Measurements from ENCODE around the gene BRD4.

The BRD4 gene

GRCh38 chr19:15290166-15290565 is 42.2 kb downstream of the BRD4 start:
- ChIA-PET POLR2A (no interaction called here), CTCF (no interaction called here)
- H3K9me3 ChIP-seq (ENCODE audit: control insufficient read depth, insufficient read depth, low read depth, low read length): no peaks in the 10 kb centered on the region
- TF ChIP-seq PRDM6 (tag by site-specific recombination; IDR thresholded peaks at IDR 0.05) (0 out of 2 replicates have a peak, but pooled peaks have one; percentile 3), ZNF561 (tag by site-specific recombination; IDR thresholded peaks at IDR 0.05; ENCODE audit: borderline replicate concordance) (no peak), PRDM1 (tag by site-specific recombination; IDR thresholded peaks at IDR 0.05) (peak; percentile 56; the same call in 1 of the 2 replicates)
- no peaks in the 10 kb centered on the region for H3K36me3 ChIP-seq (ENCODE audit: control insufficient read depth in 2 of 2, insufficient read depth in 1 of 2, low read length in 2 of 2)
- no peak overlapping the region for H3K27ac ChIP-seq (ENCODE audit: extremely low read depth, low read depth, low read length)
- peaks cover 56% of the 10 kb centered on the region for H3K4me1 ChIP-seq (ENCODE audit: control insufficient read depth, insufficient read depth, low read length)
- no peak overlapping the region for H3K4me3 ChIP-seq (ENCODE audit: low read depth, low read length)

- POLR2A ChIA-PET: interaction anchor here (0.6 kb wide), 1 partner anchor 91 kb away, joined by 3 read pairs; no protein-coding TSS in a partner anchor
- peaks cover 51% of the 10 kb centered on the region for H3K4me1 ChIP-seq (ENCODE audit: control insufficient read depth, insufficient read depth, low read length)
- no peak overlapping the region for H3K27ac ChIP-seq (ENCODE audit: extremely low read depth, low read depth, low read length)
- no peaks in the 10 kb centered on the region for H3K36me3 ChIP-seq (ENCODE audit: control insufficient read depth in 2 of 2, insufficient read depth in 1 of 2, low read length in 2 of 2)
- H3K9me3 ChIP-seq (ENCODE audit: control insufficient read depth, insufficient read depth, low read depth, low read length): no peaks in the 10 kb centered on the region
- TF ChIP-seq ZNF830 (tag by site-specific recombination; IDR thresholded peaks at IDR 0.05; ENCODE audit: low read depth) (no peak), KLF8 (tag by site-specific recombination; IDR thresholded peaks at IDR 0.05) (no peak), MZF1 (tag by site-specific recombination; IDR thresholded peaks at IDR 0.05; ENCODE audit: borderline replicate concordance) (no peak), ZNF239 (tag by site-specific recombination; IDR thresholded peaks at IDR 0.05) (no peak), ZFP3 (tag by site-specific recombination; IDR thresholded peaks at IDR 0.05; ENCODE audit: low read depth) (no peak), ZNF513 (tag by site-specific recombination; IDR thresholded peaks at IDR 0.05) (no peak), OSR2 (tag by site-specific recombination; IDR thresholded peaks at IDR 0.05) (no peak), ZNF843 (tag by site-specific recombination; IDR thresholded peaks at IDR 0.05) (no peak), HOXD13 (CRISPR knock-in tag; IDR thresholded peaks at IDR 0.05; ENCODE audit: borderline replicate concordance) (no peak), ZNF623 (tag by site-specific recombination; IDR thresholded peaks at IDR 0.05) (no peak), ZNF16 (tag by site-specific recombination; IDR thresholded peaks at IDR 0.05; ENCODE audit: low read depth) (no peak), EGR2 (tag by site-specific recombination; IDR thresholded peaks at IDR 0.05; ENCODE audit: low read depth) (peak; percentile 40; the same call in 1 of the 2 replicates), ZFHX2 (tag by site-specific recombination; conservative IDR thresholded peaks at IDR 0.05) (peak; percentile 80), PRDM6 (tag by site-specific recombination; IDR thresholded peaks at IDR 0.05) (0 out of 2 replicates have a peak, but pooled peaks have one; percentile 13), ZIC2 (tag by site-specific recombination; IDR thresholded peaks at IDR 0.05) (peak; percentile 91), ZNF518A (tag by site-specific recombination; conservative IDR thresholded peaks at IDR 0.05; ENCODE audit: low read depth) (no peak), GFI1B (tag by site-specific recombination; IDR thresholded peaks at IDR 0.05) (no peak), GLIS1 (tag by site-specific recombination; IDR thresholded peaks at IDR 0.05) (no peak), ZNF211 (tag by site-specific recombination; IDR thresholded peaks at IDR 0.05; ENCODE audit: low read depth) (no peak), ZBTB8A (tag by site-specific recombination; IDR thresholded peaks at IDR 0.05) (peak; percentile 61), ZNF792 (tag by site-specific recombination; IDR thresholded peaks at IDR 0.05) (no peak)
- TF ChIP-seq, protein P1, sequence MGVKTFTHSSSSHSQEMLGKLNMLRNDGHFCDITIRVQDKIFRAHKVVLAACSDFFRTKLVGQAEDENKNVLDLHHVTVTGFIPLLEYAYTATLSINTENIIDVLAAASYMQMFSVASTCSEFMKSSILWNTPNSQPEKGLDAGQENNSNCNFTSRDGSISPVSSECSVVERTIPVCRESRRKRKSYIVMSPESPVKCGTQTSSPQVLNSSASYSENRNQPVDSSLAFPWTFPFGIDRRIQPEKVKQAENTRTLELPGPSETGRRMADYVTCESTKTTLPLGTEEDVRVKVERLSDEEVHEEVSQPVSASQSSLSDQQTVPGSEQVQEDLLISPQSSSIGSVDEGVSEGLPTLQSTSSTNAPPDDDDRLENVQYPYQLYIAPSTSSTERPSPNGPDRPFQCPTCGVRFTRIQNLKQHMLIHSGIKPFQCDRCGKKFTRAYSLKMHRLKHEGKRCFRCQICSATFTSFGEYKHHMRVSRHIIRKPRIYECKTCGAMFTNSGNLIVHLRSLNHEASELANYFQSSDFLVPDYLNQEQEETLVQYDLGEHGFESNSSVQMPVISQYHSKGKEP (tag by site-specific recombination; IDR thresholded peaks at IDR 0.05): no peak
- no peak overlapping the region for H3K4me3 ChIP-seq (ENCODE audit: low read depth, low read length)
- CTCF ChIA-PET: interaction anchor here (1.6 kb wide), 1 partner anchor 188 kb away, joined by 4 read pairs; no protein-coding TSS in a partner anchor
Observed at GRCh38 chr19:15289673-15290072, 42.7 kb downstream of the BRD4 start.

Data from HEK293 (cell line).